ENCODE measurements around the gene NID1.

DNA sequence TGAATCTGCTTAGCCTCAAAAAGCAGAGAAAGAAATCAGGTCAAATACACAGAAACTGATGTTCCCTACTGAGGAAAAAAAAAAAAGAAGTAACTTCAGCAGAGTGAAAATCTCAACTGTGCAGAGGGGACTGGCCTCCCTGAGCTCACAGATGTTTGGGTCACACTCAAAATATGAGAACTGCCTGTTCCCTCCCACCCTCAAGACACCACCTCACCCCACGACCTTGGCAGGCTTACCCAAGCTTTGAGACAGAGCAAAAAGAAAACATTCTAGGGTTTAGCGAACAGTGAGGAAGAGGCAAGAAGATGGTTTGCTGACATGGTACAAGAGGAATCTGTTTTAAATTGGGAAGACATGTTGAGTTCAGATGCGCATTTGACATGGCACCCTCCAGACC is 48.8 kb downstream of the NID1 start:
- TF ChIP-seq, protein P1, sequence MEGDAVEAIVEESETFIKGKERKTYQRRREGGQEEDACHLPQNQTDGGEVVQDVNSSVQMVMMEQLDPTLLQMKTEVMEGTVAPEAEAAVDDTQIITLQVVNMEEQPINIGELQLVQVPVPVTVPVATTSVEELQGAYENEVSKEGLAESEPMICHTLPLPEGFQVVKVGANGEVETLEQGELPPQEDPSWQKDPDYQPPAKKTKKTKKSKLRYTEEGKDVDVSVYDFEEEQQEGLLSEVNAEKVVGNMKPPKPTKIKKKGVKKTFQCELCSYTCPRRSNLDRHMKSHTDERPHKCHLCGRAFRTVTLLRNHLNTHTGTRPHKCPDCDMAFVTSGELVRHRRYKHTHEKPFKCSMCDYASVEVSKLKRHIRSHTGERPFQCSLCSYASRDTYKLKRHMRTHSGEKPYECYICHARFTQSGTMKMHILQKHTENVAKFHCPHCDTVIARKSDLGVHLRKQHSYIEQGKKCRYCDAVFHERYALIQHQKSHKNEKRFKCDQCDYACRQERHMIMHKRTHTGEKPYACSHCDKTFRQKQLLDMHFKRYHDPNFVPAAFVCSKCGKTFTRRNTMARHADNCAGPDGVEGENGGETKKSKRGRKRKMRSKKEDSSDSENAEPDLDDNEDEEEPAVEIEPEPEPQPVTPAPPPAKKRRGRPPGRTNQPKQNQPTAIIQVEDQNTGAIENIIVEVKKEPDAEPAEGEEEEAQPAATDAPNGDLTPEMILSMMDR (IDR thresholded peaks at IDR 0.05; ENCODE audit: poor library complexity, severe bottlenecking), result no peak
- TF ChIP-seq, protein P2, sequence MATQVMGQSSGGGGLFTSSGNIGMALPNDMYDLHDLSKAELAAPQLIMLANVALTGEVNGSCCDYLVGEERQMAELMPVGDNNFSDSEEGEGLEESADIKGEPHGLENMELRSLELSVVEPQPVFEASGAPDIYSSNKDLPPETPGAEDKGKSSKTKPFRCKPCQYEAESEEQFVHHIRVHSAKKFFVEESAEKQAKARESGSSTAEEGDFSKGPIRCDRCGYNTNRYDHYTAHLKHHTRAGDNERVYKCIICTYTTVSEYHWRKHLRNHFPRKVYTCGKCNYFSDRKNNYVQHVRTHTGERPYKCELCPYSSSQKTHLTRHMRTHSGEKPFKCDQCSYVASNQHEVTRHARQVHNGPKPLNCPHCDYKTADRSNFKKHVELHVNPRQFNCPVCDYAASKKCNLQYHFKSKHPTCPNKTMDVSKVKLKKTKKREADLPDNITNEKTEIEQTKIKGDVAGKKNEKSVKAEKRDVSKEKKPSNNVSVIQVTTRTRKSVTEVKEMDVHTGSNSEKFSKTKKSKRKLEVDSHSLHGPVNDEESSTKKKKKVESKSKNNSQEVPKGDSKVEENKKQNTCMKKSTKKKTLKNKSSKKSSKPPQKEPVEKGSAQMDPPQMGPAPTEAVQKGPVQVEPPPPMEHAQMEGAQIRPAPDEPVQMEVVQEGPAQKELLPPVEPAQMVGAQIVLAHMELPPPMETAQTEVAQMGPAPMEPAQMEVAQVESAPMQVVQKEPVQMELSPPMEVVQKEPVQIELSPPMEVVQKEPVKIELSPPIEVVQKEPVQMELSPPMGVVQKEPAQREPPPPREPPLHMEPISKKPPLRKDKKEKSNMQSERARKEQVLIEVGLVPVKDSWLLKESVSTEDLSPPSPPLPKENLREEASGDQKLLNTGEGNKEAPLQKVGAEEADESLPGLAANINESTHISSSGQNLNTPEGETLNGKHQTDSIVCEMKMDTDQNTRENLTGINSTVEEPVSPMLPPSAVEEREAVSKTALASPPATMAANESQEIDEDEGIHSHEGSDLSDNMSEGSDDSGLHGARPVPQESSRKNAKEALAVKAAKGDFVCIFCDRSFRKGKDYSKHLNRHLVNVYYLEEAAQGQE (IDR thresholded peaks at IDR 0.05; ENCODE audit: borderline replicate concordance), result no peak
- no peak for TF ChIP-seq EZH2 (IDR thresholded peaks at IDR 0.05; ENCODE audit: borderline replicate concordance, insufficient read depth, low read length, poor library complexity, severe bottlenecking)
- TF ChIP-seq TAF1 (IDR thresholded peaks at IDR 0.05; ENCODE audit: low read depth), result no peak
